ENCODE results near the gene SLC43A2. TPM values are rescaled to one million over a fixed set of nuclear protein-coding genes. Genes with fewer than 3 reads are reported as not detected.

The SLC43A2 gene
- total and polyA plus RNA-seq, 2 of the 13 experiments (the other 11 are each of a cell fraction or from before 2014, with no cell fraction given): 7.3 to 20.0 TPM

- TF ChIP-seq TEAD2 (CRISPR knock-in tag; IDR thresholded peaks at IDR 0.05) (no peak), TBX2 (CRISPR knock-in tag; IDR thresholded peaks at IDR 0.05; ENCODE audit: borderline replicate concordance) (peak; percentile 42; the same call in 1 of the 2 replicates), ISL2 (CRISPR knock-in tag; IDR thresholded peaks at IDR 0.05) (no peak), FOXC1 (CRISPR knock-in tag; IDR thresholded peaks at IDR 0.05; ENCODE audit: borderline replicate concordance) (peak; percentile 66; the same call in 1 of the 2 replicates), ZNF768 (CRISPR knock-in tag; IDR thresholded peaks at IDR 0.05) (peak; percentile 58; the same call in 1 of the 2 replicates), RCOR2 (CRISPR knock-in tag; IDR thresholded peaks at IDR 0.05) (no peak), ZSCAN29 (CRISPR knock-in tag; conservative IDR thresholded peaks at IDR 0.05) (no peak), GFI1 (CRISPR knock-in tag; IDR thresholded peaks at IDR 0.05; ENCODE audit: borderline replicate concordance) (no peak), FOXA3 (CRISPR knock-in tag; IDR thresholded peaks at IDR 0.05) (peak; percentile 69), BATF2 (CRISPR knock-in tag; IDR thresholded peaks at IDR 0.05) (no peak), ZC3H13 (CRISPR knock-in tag; IDR thresholded peaks at IDR 0.05) (no peak), NCOA1 (CRISPR knock-in tag; IDR thresholded peaks at IDR 0.05) (no peak), SETDB1 (CRISPR knock-in tag; IDR thresholded peaks at IDR 0.05; ENCODE audit: borderline replicate concordance) (no peak), FOSL1 (CRISPR knock-in tag; IDR thresholded peaks at IDR 0.05; ENCODE audit: borderline replicate concordance) (no peak), LCORL (IDR thresholded peaks at IDR 0.05) (no peak), LCORL (CRISPR knock-in tag; IDR thresholded peaks at IDR 0.05) (peak; percentile 78), PCBP1 (IDR thresholded peaks at IDR 0.05; ENCODE audit: borderline replicate concordance, low read depth, low read length) (no peak), CEBPB (IDR thresholded peaks at IDR 0.05; ENCODE audit: borderline replicate concordance, low read depth, low read length) (no peak)
- TF ChIP-seq, protein P1, sequence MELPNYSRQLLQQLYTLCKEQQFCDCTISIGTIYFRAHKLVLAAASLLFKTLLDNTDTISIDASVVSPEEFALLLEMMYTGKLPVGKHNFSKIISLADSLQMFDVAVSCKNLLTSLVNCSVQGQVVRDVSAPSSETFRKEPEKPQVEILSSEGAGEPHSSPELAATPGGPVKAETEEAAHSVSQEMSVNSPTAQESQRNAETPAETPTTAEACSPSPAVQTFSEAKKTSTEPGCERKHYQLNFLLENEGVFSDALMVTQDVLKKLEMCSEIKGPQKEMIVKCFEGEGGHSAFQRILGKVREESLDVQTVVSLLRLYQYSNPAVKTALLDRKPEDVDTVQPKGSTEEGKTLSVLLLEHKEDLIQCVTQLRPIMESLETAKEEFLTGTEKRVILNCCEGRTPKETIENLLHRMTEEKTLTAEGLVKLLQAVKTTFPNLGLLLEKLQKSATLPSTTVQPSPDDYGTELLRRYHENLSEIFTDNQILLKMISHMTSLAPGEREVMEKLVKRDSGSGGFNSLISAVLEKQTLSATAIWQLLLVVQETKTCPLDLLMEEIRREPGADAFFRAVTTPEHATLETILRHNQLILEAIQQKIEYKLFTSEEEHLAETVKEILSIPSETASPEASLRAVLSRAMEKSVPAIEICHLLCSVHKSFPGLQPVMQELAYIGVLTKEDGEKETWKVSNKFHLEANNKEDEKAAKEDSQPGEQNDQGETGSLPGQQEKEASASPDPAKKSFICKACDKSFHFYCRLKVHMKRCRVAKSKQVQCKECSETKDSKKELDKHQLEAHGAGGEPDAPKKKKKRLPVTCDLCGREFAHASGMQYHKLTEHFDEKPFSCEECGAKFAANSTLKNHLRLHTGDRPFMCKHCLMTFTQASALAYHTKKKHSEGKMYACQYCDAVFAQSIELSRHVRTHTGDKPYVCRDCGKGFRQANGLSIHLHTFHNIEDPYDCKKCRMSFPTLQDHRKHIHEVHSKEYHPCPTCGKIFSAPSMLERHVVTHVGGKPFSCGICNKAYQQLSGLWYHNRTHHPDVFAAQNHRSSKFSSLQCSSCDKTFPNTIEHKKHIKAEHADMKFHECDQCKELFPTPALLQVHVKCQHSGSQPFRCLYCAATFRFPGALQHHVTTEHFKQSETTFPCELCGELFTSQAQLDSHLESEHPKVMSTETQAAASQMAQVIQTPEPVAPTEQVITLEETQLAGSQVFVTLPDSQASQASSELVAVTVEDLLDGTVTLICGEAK (IDR thresholded peaks at IDR 0.05): no peak
- TF ChIP-seq, protein P1 (CRISPR knock-in tag; IDR thresholded peaks at IDR 0.05): 0 out of 2 replicates have a peak, but pooled peaks have one; percentile 42
Observed at GRCh38 chr17:1606352-1606985, 22.2 kb downstream of the SLC43A2 start (continued).

All from HepG2 (cell line).